K562 (cell line): ENCODE data around the gene CAPZB. TPM values are rescaled to one million over a fixed set of nuclear protein-coding genes. Genes with fewer than 3 reads are reported as not detected.
A peak's percentile ranks its signal among the peaks of the same experiment; 100 is the strongest.

Experiments
- BCOR ChIP-seq: fragments of 450-650 bp; IDR thresholded peaks from 2 replicates; pipeline ENCODE4 v1.6.1; 2016
- CBX5 ChIP-seq: IDR thresholded peaks from 2 replicates; pipeline ENCODE4 v1.6.1; 2014; ENCODE audit warnings: low read depth, borderline replicate concordance
- ILF3 ChIP-seq: fragments of 450-650 bp; IDR thresholded peaks from 2 replicates; pipeline ENCODE4 v1.6.1; 2018; ENCODE audit warnings: antibody characterized with exemption, mild to moderate bottlenecking, moderate library complexity, borderline replicate concordance
- JUND ChIP-seq, 2 experiments: IDR thresholded peaks; 2 replicates in 1 of 2; 3 replicates in 1 of 2; pipeline ENCODE4 v1.6.1; 2011; ENCODE audit warnings: borderline replicate concordance in 2 of 2, low read depth in 2 of 2, low read length in 2 of 2, improper control_type of control experiment in 1 of 2, missing biosample characterization in 1 of 2, missing genetic modification characterization in 1 of 2, missing genetic modification reagents in 1 of 2
- MYNN ChIP-seq, 2 experiments: sonication (generic); formaldehyde crosslinking in 1 of 2; IDR thresholded peaks; 2 replicates each; pipeline versions ENCODE4 v1.5.0 to v1.6.1; 2016 to 2020; ENCODE audit warnings: antibody characterized with exemption in 1 of 2, missing genetic modification reagents in 1 of 2
- RAD21 ChIP-seq, 2 experiments: fragments of 250-450 bp in 1 of 2; fragments of 450-650 bp in 1 of 2; sonication (Bioruptor Pico) in 1 of 2; formaldehyde crosslinking in 1 of 2; IDR thresholded peaks in 1 of 2; conservative IDR thresholded peaks in 1 of 2; 2 replicates each; pipeline versions ENCODE4 v1.4.0 to v1.8.0; 2020 to 2022; ENCODE audit warnings: mild to moderate bottlenecking in 2 of 2, moderate library complexity in 1 of 2
- RB1 ChIP-seq: fragments of 450-650 bp; IDR thresholded peaks from 2 replicates; pipeline ENCODE4 v1.6.1; 2017; ENCODE audit warnings: low read depth, mild to moderate bottlenecking
- STAG1 ChIP-seq: sonication (generic); formaldehyde crosslinking; IDR thresholded peaks from 2 replicates; pipeline ENCODE4 v1.5.0; 2020; ENCODE audit warnings: missing genetic modification reagents, borderline replicate concordance
- XRCC5 ChIP-seq: fragments of 200-400 bp; formaldehyde crosslinking; IDR thresholded peaks from 2 replicates; pipeline ENCODE4 v1.6.1; 2017; ENCODE audit warnings: low read depth, mild to moderate bottlenecking, low read length
- ZNF146 ChIP-seq: IDR thresholded peaks from one replicate; pipeline ENCODE4 v1.6.1; 2018; ENCODE audit warnings: missing compliant biosample characterization; ENCODE audit not compliant: unreplicated experiment
- ZNF384 ChIP-seq: IDR thresholded peaks from 2 replicates; pipeline ENCODE4 v1.6.1; 2012; ENCODE audit warnings: low read depth, low read length, improper control_type of control experiment
- polyA plus RNA-seq, 8 experiments: library from polyadenylated mRNA; depleted of rRNA in 4 of 8; stranded (reverse) in 5 of 8; unstranded in 3 of 8; fragments of >200 nt; fragmentation: Nextera tagmentation in 2 of 8; fragmentation: Illumina TruSeq in 1 of 8; extraction: Ambion mirVana in 2 of 8; extraction: Trizol in 1 of 8; gene quantifications; 2 replicates each; pipeline versions ENCODE4 v1.2.1 to v1.2.3, GENCODE V29; 2011 to 2014; ENCODE audit warnings: inconsistent platforms in 1 of 8, missing spikeins in 1 of 8
- total RNA-seq, 7 experiments: library from RNA; depleted of rRNA in 6 of 7; stranded (reverse); fragments of >200 nt in 6 of 7; fragmentation: Illumina TruSeq in 2 of 7; extraction: Trizol in 2 of 7; gene quantifications; 2 replicates each; pipeline versions ENCODE4 v1.2.1 to v1.2.3, GENCODE V29; 2011 to 2021; ENCODE audit warnings: low replicate concordance in 1 of 7
- TF ChIP-seq, protein P1 (sequence below): fragments of 450-650 bp; formaldehyde crosslinking; IDR thresholded peaks from 2 replicates; pipeline ENCODE4 v1.4.0; 2020; ENCODE audit warnings: mild to moderate bottlenecking, moderate library complexity
- TF ChIP-seq, protein P2 (sequence below), 3 experiments: IDR thresholded peaks in 2 of 3; conservative IDR thresholded peaks in 1 of 3; 2 replicates each; pipeline ENCODE4 v1.5.1; 2011 to 2012; ENCODE audit warnings: low read length in 3 of 3, mild to moderate bottlenecking in 3 of 3, control low read depth in 2 of 3, improper control_type of control experiment in 1 of 3, inconsistent platforms in 1 of 3, low read depth in 1 of 3, mixed read lengths in 1 of 3, moderate library complexity in 1 of 3; ENCODE audit not compliant: insufficient read depth in 2 of 3
- TF ChIP-seq, protein P3 (sequence below): IDR thresholded peaks from 2 replicates; pipeline ENCODE4 v1.6.1; 2016; ENCODE audit warnings: missing genetic modification characterization, missing compliant biosample characterization
- TF ChIP-seq, protein P4 (sequence below): sonication (generic); formaldehyde crosslinking; IDR thresholded peaks from 2 replicates; pipeline ENCODE4 v1.9.0; 2022; ENCODE audit warnings: mild to moderate bottlenecking, missing genetic modification reagents
- TF ChIP-seq, protein P5 (sequence below): sonication (generic); formaldehyde crosslinking; IDR thresholded peaks from 2 replicates; pipeline ENCODE4 v1.8.1; 2023; ENCODE audit warnings: mild to moderate bottlenecking, missing genetic modification reagents

The CAPZB gene
- total and polyA plus RNA-seq, 9 of the 15 experiments (the other 6 are each of a cell fraction or from before 2014, with no cell fraction given): 57.6 to 297 (median 125) TPM

DNA sequence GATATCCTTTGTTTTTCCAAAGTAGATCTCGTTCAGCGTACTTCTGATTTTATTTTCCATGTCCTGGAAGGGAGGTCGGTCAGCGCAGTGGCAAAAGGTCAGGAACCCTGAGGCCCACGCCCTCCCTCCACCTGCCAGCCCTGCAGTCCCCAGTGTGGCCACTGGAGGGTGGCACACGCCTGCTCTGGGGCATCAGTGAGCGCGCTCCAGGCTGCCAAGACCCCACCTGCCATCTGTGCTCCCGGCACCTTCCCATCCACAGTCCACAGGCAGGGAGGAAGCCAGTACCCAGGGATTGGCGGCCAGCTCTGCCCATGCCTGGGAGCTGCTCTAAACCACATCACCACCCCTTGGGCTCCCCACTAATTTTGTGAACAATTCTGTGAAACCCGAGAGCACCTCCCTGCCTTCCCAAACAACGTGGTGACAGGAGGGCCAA is 140.9 kb downstream of the CAPZB start (continued):
- TF ChIP-seq JUND (IDR thresholded peaks at IDR 0.05; ENCODE audit: borderline replicate concordance, low read depth, low read length) (peak; percentile 30; the same call in 1 of the 2 replicates), JUND (tag; IDR thresholded peaks at IDR 0.05; ENCODE audit: borderline replicate concordance, low read depth, low read length) (no peak), XRCC5 (0 out of 2 replicates have a peak, but pooled peaks have one; percentile 24), ILF3 (no peak), ZNF146 (CRISPR knock-in tag) (peak; percentile 2), STAG1 (CRISPR knock-in tag) (peak; percentile 91), CBX5 (no peak), RB1 (peak; percentile 43; the same call in 1 of the 2 replicates), MYNN (IDR thresholded peaks at IDR 0.05) (peak; percentile 68; the same call in 1 of the 2 replicates), MYNN (CRISPR knock-in tag; IDR thresholded peaks at IDR 0.05) (no peak), BCOR (no peak), ZNF384 (no peak), RAD21 (CRISPR knock-in tag; conservative IDR thresholded peaks at IDR 0.05 in 1 of 2, IDR thresholded peaks at IDR 0.05 in 1 of 2) (peak; percentile 65 to 88)
- TF ChIP-seq, protein P1, sequence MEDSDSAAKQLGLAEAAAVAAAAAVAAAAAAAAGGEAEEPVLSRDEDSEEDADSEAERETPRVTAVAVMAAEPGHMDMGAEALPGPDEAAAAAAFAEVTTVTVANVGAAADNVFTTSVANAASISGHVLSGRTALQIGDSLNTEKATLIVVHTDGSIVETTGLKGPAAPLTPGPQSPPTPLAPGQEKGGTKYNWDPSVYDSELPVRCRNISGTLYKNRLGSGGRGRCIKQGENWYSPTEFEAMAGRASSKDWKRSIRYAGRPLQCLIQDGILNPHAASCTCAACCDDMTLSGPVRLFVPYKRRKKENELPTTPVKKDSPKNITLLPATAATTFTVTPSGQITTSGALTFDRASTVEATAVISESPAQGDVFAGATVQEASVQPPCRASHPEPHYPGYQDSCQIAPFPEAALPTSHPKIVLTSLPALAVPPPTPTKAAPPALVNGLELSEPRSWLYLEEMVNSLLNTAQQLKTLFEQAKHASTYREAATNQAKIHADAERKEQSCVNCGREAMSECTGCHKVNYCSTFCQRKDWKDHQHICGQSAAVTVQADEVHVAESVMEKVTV (CRISPR knock-in tag): peak; percentile 56
- TF ChIP-seq, protein P2, sequence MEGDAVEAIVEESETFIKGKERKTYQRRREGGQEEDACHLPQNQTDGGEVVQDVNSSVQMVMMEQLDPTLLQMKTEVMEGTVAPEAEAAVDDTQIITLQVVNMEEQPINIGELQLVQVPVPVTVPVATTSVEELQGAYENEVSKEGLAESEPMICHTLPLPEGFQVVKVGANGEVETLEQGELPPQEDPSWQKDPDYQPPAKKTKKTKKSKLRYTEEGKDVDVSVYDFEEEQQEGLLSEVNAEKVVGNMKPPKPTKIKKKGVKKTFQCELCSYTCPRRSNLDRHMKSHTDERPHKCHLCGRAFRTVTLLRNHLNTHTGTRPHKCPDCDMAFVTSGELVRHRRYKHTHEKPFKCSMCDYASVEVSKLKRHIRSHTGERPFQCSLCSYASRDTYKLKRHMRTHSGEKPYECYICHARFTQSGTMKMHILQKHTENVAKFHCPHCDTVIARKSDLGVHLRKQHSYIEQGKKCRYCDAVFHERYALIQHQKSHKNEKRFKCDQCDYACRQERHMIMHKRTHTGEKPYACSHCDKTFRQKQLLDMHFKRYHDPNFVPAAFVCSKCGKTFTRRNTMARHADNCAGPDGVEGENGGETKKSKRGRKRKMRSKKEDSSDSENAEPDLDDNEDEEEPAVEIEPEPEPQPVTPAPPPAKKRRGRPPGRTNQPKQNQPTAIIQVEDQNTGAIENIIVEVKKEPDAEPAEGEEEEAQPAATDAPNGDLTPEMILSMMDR (IDR thresholded peaks at IDR 0.05 in 2 of 3, conservative IDR thresholded peaks at IDR 0.05 in 1 of 3; ENCODE audit: insufficient read depth in 2 of 3, low read depth in 1 of 3, low read length in 3 of 3): peak; percentile 84 to 91 (median 90)
- TF ChIP-seq, protein P3, sequence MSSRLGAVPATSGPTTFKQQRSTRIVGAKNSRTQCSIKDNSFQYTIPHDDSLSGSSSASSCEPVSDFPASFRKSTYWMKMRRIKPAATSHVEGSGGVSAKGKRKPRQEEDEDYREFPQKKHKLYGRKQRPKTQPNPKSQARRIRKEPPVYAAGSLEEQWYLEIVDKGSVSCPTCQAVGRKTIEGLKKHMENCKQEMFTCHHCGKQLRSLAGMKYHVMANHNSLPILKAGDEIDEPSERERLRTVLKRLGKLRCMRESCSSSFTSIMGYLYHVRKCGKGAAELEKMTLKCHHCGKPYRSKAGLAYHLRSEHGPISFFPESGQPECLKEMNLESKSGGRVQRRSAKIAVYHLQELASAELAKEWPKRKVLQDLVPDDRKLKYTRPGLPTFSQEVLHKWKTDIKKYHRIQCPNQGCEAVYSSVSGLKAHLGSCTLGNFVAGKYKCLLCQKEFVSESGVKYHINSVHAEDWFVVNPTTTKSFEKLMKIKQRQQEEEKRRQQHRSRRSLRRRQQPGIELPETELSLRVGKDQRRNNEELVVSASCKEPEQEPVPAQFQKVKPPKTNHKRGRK (tag): no peak
- TF ChIP-seq, protein P4, sequence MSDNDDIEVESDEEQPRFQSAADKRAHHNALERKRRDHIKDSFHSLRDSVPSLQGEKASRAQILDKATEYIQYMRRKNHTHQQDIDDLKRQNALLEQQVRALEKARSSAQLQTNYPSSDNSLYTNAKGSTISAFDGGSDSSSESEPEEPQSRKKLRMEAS (CRISPR knock-in tag): 0 out of 2 replicates have a peak, but pooled peaks have one; percentile 16
- TF ChIP-seq, protein P5, sequence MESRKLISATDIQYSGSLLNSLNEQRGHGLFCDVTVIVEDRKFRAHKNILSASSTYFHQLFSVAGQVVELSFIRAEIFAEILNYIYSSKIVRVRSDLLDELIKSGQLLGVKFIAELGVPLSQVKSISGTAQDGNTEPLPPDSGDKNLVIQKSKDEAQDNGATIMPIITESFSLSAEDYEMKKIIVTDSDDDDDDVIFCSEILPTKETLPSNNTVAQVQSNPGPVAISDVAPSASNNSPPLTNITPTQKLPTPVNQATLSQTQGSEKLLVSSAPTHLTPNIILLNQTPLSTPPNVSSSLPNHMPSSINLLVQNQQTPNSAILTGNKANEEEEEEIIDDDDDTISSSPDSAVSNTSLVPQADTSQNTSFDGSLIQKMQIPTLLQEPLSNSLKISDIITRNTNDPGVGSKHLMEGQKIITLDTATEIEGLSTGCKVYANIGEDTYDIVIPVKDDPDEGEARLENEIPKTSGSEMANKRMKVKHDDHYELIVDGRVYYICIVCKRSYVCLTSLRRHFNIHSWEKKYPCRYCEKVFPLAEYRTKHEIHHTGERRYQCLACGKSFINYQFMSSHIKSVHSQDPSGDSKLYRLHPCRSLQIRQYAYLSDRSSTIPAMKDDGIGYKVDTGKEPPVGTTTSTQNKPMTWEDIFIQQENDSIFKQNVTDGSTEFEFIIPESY (CRISPR knock-in tag): 0 out of 2 replicates have a peak, but pooled peaks have one; percentile 42
